ENCODE measurements around the gene OR2M3.
"Not testable (repeated sequence)": the region's sequence is repeated elsewhere in the genome, so short reads cannot be mapped to it uniquely, and the experiment has no call there.

The OR2M3 gene

GRCh38 chr1:248225537-248225936 is 28.5 kb downstream of the OR2M3 start:
- Histone ChIP-seq H3K36me3 (ENCODE audit: control insufficient read depth, insufficient read depth, low read length) (no peaks in the 10 kb centered on the region), H3K4me3 (ENCODE audit: low read depth, low read length) (no peak overlapping the region), H3K9ac (ENCODE audit: low read depth, low read length) (no peak overlapping the region), H3K9me3 (ENCODE audit: control insufficient read depth, insufficient read depth, low read length) (peaks cover 19% of the 10 kb centered on the region), H3K4me1 (ENCODE audit: control insufficient read depth, insufficient read depth, low read length) (no peaks in the 10 kb centered on the region), H3K27me3 (ENCODE audit: control insufficient read depth, insufficient read depth, low read length) (no peaks in the 10 kb centered on the region)

DNA sequence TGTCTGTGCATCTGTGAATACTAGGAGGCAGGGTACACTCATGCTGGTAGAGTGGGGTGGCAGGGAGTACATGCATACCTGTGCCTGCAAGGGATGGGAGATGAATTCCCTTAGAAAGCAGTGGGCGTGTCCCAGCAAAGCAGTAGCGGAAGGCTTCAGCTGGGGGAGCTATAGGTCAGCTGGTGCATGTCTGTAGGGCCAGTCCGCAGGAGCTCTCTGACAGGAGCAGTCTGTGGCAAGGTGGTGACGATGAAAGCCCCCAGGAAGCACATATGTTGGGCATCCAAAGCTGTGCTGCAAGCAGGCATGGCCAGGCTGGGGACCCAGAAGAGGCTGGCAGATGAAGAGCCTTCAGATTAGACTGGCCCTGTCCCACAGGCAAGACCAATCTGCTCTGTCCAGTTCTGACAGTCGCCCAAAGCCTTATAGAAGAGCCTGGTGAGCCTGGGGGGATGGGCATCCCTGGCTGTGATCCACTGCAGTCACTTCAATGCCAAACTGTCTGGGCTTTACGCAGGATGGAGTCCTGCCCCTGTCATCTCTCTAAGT is 32.4 kb downstream of the OR2M3 start:
- Histone ChIP-seq H3K9me3 (ENCODE audit: control insufficient read depth, insufficient read depth, low read length) (peaks cover 22% of the 10 kb centered on the region), H3K27me3 (ENCODE audit: control insufficient read depth, insufficient read depth, low read length) (no peaks in the 10 kb centered on the region), H3K4me1 (ENCODE audit: control insufficient read depth, insufficient read depth, low read length) (no peaks in the 10 kb centered on the region), H3K4me3 (ENCODE audit: low read depth, low read length) (no peak overlapping the region), H3K9ac (ENCODE audit: low read depth, low read length) (no peak overlapping the region), H3K36me3 (ENCODE audit: control insufficient read depth, insufficient read depth, low read length) (no peaks in the 10 kb centered on the region)

DNA sequence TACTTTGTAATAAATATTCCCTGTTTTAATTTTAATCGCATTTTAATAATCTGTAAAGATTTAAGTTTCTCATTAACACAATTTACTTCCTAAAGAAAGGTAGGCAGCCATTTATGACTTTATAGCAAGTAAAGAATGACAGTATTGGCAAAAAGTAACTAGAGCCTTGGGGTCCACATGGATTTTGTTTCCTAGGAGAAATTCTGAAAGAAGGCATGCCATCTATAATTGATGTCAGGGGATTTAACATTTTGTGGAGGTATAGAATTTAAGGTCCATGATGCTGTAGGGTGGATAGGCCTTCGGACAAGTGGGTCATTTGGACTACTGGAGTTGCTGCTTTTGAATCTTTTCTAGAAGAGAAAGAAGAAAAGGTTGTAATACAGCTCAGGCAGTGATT is 34.1 kb downstream of the OR2M3 start, which contains the start of gene OR2M4:
Gene OR2M4, plus strand, starts transcription at position 301 of the 400 bp plus-strand sequence. CDS start 7,512 bp downstream, outside the sequence.
- H3K4me3 ChIP-seq (ENCODE audit: low read depth, low read length): no peak within 1 kb of the TSS
- H3K27me3 ChIP-seq (ENCODE audit: control insufficient read depth, insufficient read depth, low read length): no peaks in the 10 kb centered on the region
- H3K9me3 ChIP-seq (ENCODE audit: control insufficient read depth, insufficient read depth, low read length): peaks cover 17% of the 10 kb centered on the region

GRCh38 chr1:248239478-248239877 is 42.4 kb downstream of the OR2M3 start:
- H3K9ac ChIP-seq (ENCODE audit: low read depth, low read length): no peak overlapping the region
- H3K36me3 ChIP-seq (ENCODE audit: control insufficient read depth, insufficient read depth, low read length): no peaks in the 10 kb centered on the region
- H3K27me3 ChIP-seq (ENCODE audit: control insufficient read depth, insufficient read depth, low read length): no peaks in the 10 kb centered on the region
- H3K4me1 ChIP-seq (ENCODE audit: control insufficient read depth, insufficient read depth, low read length): no peaks in the 10 kb centered on the region
- H3K9me3 ChIP-seq (ENCODE audit: control insufficient read depth, insufficient read depth, low read length): peaks cover 7% of the 10 kb centered on the region
- H3K4me3 ChIP-seq (ENCODE audit: low read depth, low read length): no peak overlapping the region

More for the DNA sequence above, 34.1 kb downstream of the OR2M3 start, which contains the start of gene OR2M4:
- Histone ChIP-seq H3K36me3 (ENCODE audit: control insufficient read depth, insufficient read depth, low read length) (no peaks in the 10 kb centered on the region), H3K9ac (ENCODE audit: low read depth, low read length) (no peak within 1 kb of the TSS), H3K4me1 (ENCODE audit: control insufficient read depth, insufficient read depth, low read length) (no peaks in the 10 kb centered on the region)

GRCh38 chr1:248243204-248243603 is 46.1 kb downstream of the OR2M3 start:
- Histone ChIP-seq H3K27me3 (ENCODE audit: control insufficient read depth, insufficient read depth, low read length) (no peaks in the 10 kb centered on the region), H3K4me1 (ENCODE audit: control insufficient read depth, insufficient read depth, low read length) (no peaks in the 10 kb centered on the region), H3K36me3 (ENCODE audit: control insufficient read depth, insufficient read depth, low read length) (no peaks in the 10 kb centered on the region), H3K4me3 (ENCODE audit: low read depth, low read length) (no peak overlapping the region), H3K9ac (ENCODE audit: low read depth, low read length) (no peak overlapping the region), H3K9me3 (ENCODE audit: control insufficient read depth, insufficient read depth, low read length) (peaks cover 7% of the 10 kb centered on the region)

- not testable (repeated sequence) for H3K4me3 ChIP-seq (ENCODE audit: low read depth, low read length)
Observed at GRCh38 chr1:248259309-248259708, 62.2 kb downstream of the OR2M3 start.

More at GRCh38 chr1:248259309-248259708, 62.2 kb downstream of the OR2M3 start:
- H3K9me3 ChIP-seq (ENCODE audit: control insufficient read depth, insufficient read depth, low read length); H3K9ac ChIP-seq (ENCODE audit: low read depth, low read length); H3K27me3 ChIP-seq (ENCODE audit: control insufficient read depth, insufficient read depth, low read length); H3K4me1 ChIP-seq (ENCODE audit: control insufficient read depth, insufficient read depth, low read length); H3K36me3 ChIP-seq (ENCODE audit: control insufficient read depth, insufficient read depth, low read length): not testable (repeated sequence)

Measured in iPS-15b (cell line).